Retinal pigment epithelial cell (primary cell): ENCODE data around the gene MED13L.

Experiments
- DNase-seq: peaks from one replicate; pipeline ENCODE4 v3.0.0-alpha.2; 2010; ENCODE audit warnings: low read depth
- H3K4me3 ChIP-seq: 2 replicates; pipeline ENCODE4 v1.5.1; 2011; ENCODE audit warnings: mild to moderate bottlenecking, low read length, control low read depth, moderate library complexity
- CTCF ChIP-seq: conservative IDR thresholded peaks from 2 replicates; pipeline ENCODE4 v1.5.1; 2011; ENCODE audit warnings: low read depth, low read length, control low read depth, inconsistent platforms

MED13L gene

GRCh38 chr12:115953031-115953430 lies 324.5 kb downstream of the MED13L start:
- H3K4me3 ChIP-seq = no peak overlapping the region
- no peak for TF ChIP-seq CTCF
- no peak for DNase-seq

GRCh38 chr12:115950959-115951358 lies 326.5 kb downstream of the MED13L start:
- TF ChIP-seq CTCF = no peak
- H3K4me3 ChIP-seq = no peak overlapping the region
- DNase-seq = no peak

GRCh38 chr12:115949675-115950074 lies 327.8 kb downstream of the MED13L start:
- DNase-seq = no peak
- H3K4me3 ChIP-seq = no peak overlapping the region
- TF ChIP-seq CTCF = no peak

- TF ChIP-seq CTCF = peak; percentile 22
- DNase-seq = no peak
- H3K4me3 ChIP-seq = no peak overlapping the region
Observed at GRCh38 chr12:115947696-115948062, 329.8 kb downstream of the MED13L start.

GRCh38 chr12:115946867-115947695 lies 330.4 kb downstream of the MED13L start:
- TF ChIP-seq CTCF = peak; percentile 59

GRCh38 chr12:115946092-115946491 lies 331.4 kb downstream of the MED13L start:
- DNase-seq = no peak
- TF ChIP-seq CTCF = no peak
- no peak overlapping the region for H3K4me3 ChIP-seq

More at GRCh38 chr12:115946867-115947695, 330.4 kb downstream of the MED13L start:
- no peak for DNase-seq
- H3K4me3 ChIP-seq = no peak overlapping the region

GRCh38 chr12:115945491-115945885 lies 332.0 kb downstream of the MED13L start:
- no peak for DNase-seq
- no peak overlapping the region for H3K4me3 ChIP-seq
- TF ChIP-seq CTCF = no peak
